Measurements from ENCODE around the gene MSS51.

DNA sequence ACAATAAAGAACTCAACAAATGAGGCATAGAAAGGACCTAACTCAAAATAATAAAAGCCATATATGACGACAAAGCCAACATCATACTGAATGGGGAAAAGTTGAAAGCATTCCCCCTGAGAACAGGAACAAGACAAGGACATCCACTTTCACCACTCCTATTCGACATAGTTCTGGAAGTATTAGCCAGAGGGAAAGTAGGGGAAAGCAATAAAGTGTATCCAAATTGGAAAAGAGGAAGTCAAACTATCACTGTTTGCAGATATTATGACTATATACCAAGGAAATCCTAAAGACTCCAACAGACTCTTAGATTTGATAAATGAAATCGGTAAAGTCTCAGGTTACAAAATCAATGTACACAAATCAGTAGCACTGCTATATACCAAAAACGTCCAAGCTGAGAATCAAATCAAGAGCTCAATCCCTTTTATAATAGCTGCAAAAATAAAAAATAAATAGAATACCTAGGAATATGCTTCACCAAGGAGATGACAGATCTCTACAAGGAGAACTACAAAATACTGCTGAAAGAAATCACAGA lies 24.3 kb downstream of the MSS51 start:
- TF ChIP-seq TCF12 (IDR thresholded peaks at IDR 0.05; ENCODE audit: low read depth) (no peak), CREB1 (IDR thresholded peaks at IDR 0.05; ENCODE audit: low read depth) (no peak)
